ENCODE measurements around the gene TMEM217.
A peak's percentile ranks its signal among the peaks of the same experiment; 100 is the strongest.

- peak in 1 of 6 experiments; percentile 14 for TF ChIP-seq CTCF (IDR thresholded peaks at IDR 0.05)
- no peak for TF ChIP-seq POLR2A (IDR thresholded peaks at IDR 0.05)
Observed at GRCh38 chr6:37177077-37177934, 80.6 kb downstream of the TMEM217 start.
